Measurements from ENCODE around the gene PDHA2. TPM values are rescaled to one million over a fixed set of nuclear protein-coding genes. Genes with fewer than 3 reads are reported as not detected.

Gene PDHA2
- total RNA-seq (ENCODE audit: low replicate concordance), result not detected in 2 replicates
- long read RNA-seq, result 0 reads

DNA sequence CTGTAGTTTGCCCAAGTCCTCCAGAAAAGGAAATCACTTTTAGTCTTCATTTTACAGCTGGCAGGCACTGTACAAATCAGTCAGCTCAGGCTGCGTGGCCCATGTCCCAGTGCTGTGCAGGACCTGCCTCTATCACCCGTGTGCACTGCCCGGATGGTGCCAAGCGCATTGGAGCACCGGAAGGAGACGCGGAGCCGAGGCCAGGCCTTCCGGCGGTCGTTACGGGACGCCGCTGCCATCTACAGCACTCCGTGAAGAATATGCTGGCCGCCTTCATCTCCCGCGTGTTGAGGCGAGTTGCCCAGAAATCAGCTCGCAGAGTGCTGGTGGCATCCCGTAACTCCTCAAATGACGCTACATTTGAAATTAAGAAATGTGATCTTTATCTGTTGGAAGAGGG, at the start of gene PDHA2:
Gene PDHA2 (plus strand): TSS at position 203 of the 400 bp plus-strand sequence. CDS start 58 bp downstream, at position 261.
- Mint-ChIP-seq H3K4me3 (no peak within 1 kb of the TSS), H3K36me3 (no peaks in the 10 kb centered on the region), H3K27ac (no peak within 1 kb of the TSS), H3K27me3 (peaks cover 3% of the 10 kb centered on the region), H3K9me3 (no peaks in the 10 kb centered on the region), H3K4me1 (ENCODE audit: unreplicated experiment) (peaks cover 7% of the 10 kb centered on the region)
- TF ChIP-seq, protein P1, sequence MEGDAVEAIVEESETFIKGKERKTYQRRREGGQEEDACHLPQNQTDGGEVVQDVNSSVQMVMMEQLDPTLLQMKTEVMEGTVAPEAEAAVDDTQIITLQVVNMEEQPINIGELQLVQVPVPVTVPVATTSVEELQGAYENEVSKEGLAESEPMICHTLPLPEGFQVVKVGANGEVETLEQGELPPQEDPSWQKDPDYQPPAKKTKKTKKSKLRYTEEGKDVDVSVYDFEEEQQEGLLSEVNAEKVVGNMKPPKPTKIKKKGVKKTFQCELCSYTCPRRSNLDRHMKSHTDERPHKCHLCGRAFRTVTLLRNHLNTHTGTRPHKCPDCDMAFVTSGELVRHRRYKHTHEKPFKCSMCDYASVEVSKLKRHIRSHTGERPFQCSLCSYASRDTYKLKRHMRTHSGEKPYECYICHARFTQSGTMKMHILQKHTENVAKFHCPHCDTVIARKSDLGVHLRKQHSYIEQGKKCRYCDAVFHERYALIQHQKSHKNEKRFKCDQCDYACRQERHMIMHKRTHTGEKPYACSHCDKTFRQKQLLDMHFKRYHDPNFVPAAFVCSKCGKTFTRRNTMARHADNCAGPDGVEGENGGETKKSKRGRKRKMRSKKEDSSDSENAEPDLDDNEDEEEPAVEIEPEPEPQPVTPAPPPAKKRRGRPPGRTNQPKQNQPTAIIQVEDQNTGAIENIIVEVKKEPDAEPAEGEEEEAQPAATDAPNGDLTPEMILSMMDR (conservative IDR thresholded peaks at IDR 0.05), result no peak
- no peak for DNase-seq (ENCODE audit: extremely low spot score, unreplicated experiment)

- Mint-ChIP-seq H3K27me3 (no peaks in the 10 kb centered on the region), H3K4me3 (no peak overlapping the region), H3K36me3 (no peaks in the 10 kb centered on the region), H3K9me3 (no peaks in the 10 kb centered on the region), H3K27ac (no peak overlapping the region), H3K4me1 (ENCODE audit: unreplicated experiment) (no peaks in the 10 kb centered on the region)
- TF ChIP-seq, protein P1 (conservative IDR thresholded peaks at IDR 0.05), result no peak
- no peak for DNase-seq (ENCODE audit: extremely low spot score, unreplicated experiment)
Measured at GRCh38 chr4:95798003-95798402, 41.9 kb upstream of the PDHA2 start.

DNA sequence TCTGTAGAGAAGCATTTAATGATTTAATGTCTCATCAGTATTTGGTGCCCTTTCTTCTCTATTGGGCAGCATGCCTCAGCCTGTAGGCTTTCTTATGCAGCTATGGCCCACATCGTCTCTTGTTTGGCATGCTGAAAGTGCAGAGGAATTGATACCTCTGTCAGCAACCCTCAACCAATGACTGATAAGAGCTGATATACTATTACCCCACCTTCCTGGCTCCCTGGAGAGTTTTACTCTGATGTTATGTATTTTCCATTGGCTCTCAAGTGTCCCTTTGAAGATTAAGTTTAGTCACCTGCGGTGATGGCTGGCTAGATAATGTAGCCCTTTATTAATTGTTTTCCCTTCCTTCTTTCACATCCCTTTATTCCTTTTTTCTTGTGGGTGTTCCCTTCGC, 41.2 kb upstream of the PDHA2 start:
- H3K4me3 Mint-ChIP-seq, result no peak overlapping the region
- H3K4me1 Mint-ChIP-seq (ENCODE audit: unreplicated experiment), result no peaks in the 10 kb centered on the region
- H3K9me3 Mint-ChIP-seq, result no peaks in the 10 kb centered on the region
- H3K27ac Mint-ChIP-seq, result no peak overlapping the region
- no peak for DNase-seq (ENCODE audit: extremely low spot score, unreplicated experiment)
- no peaks in the 10 kb centered on the region for H3K36me3 Mint-ChIP-seq
- H3K27me3 Mint-ChIP-seq, result no peaks in the 10 kb centered on the region
- TF ChIP-seq, protein P1 (conservative IDR thresholded peaks at IDR 0.05), result no peak

- Mint-ChIP-seq H3K4me3 (no peak overlapping the region), H3K9me3 (no peaks in the 10 kb centered on the region), H3K27me3 (no peaks in the 10 kb centered on the region), H3K27ac (no peak overlapping the region), H3K36me3 (no peaks in the 10 kb centered on the region), H3K4me1 (ENCODE audit: unreplicated experiment) (peaks cover 4% of the 10 kb centered on the region)
- TF ChIP-seq, protein P1 (conservative IDR thresholded peaks at IDR 0.05), result no peak
- no peak for DNase-seq (ENCODE audit: extremely low spot score, unreplicated experiment)
Measured at GRCh38 chr4:95821867-95822266, 18.0 kb upstream of the PDHA2 start.

DNA sequence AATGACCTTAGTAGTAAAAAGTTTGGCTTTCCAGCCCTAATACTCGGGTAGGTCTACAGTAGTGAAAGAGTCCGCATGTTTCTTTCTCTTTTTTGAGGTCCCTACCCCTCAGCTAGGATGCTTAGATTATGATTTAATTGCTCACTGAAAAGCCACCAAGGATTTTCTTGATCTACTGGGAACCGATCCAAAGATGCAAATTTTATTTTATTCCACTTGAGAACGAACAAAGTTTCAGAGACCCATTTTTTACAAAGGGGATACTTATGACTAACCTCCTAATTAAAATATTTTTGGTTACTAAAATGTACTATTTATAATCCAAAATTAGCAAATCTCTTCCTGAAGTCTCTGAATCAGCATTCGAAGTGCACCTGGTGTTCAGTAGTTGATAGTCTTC, 14.3 kb upstream of the PDHA2 start:
- Mint-ChIP-seq H3K36me3 (peaks cover 4% of the 10 kb centered on the region), H3K9me3 (no peaks in the 10 kb centered on the region), H3K27me3 (no peaks in the 10 kb centered on the region), H3K4me1 (ENCODE audit: unreplicated experiment) (peaks cover 12% of the 10 kb centered on the region), H3K27ac (no peak overlapping the region), H3K4me3 (no peak overlapping the region)
- DNase-seq (ENCODE audit: extremely low spot score, unreplicated experiment), result no peak
- TF ChIP-seq, protein P1 (conservative IDR thresholded peaks at IDR 0.05), result no peak

DNA sequence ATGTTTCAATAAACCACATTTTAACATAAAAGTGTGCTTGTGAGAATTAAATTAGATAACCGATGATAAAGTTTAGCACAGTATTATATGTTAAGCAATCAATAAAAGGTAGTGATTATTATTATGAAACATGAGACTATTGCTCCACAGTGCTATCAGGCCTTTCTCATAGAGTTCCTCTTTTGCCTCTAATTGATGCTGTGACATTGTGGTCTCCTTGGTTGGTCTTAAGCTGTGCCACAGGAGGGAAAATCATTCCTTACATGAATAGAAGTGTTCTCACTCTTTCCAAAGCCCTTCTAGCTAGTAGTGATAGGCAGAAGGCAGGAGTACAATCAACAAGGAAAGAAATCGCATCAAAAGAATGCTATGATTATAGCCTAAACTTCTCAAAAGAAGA, 9.2 kb upstream of the PDHA2 start:
- Mint-ChIP-seq H3K36me3 (peaks cover 4% of the 10 kb centered on the region), H3K4me3 (no peak overlapping the region), H3K9me3 (no peaks in the 10 kb centered on the region), H3K4me1 (ENCODE audit: unreplicated experiment) (peaks cover 29% of the 10 kb centered on the region), H3K27ac (no peak overlapping the region), H3K27me3 (peaks cover under 1% of the 10 kb centered on the region)
- TF ChIP-seq, protein P1 (conservative IDR thresholded peaks at IDR 0.05), result no peak
- DNase-seq (ENCODE audit: extremely low spot score, unreplicated experiment), result no peak

All from type B pancreatic cell (in vitro differentiated cells).